GM21717 (cell line): ENCODE data around the gene OR52I2.

Experiments
- ATAC-seq: cut with Tn5 transposase; IDR thresholded peaks from one replicate; pipeline ENCODE4 v1.9.1; 2021; ENCODE audit warnings: mild to moderate bottlenecking, moderate library complexity; ENCODE audit not compliant: unreplicated experiment

Gene OR52I2

DNA sequence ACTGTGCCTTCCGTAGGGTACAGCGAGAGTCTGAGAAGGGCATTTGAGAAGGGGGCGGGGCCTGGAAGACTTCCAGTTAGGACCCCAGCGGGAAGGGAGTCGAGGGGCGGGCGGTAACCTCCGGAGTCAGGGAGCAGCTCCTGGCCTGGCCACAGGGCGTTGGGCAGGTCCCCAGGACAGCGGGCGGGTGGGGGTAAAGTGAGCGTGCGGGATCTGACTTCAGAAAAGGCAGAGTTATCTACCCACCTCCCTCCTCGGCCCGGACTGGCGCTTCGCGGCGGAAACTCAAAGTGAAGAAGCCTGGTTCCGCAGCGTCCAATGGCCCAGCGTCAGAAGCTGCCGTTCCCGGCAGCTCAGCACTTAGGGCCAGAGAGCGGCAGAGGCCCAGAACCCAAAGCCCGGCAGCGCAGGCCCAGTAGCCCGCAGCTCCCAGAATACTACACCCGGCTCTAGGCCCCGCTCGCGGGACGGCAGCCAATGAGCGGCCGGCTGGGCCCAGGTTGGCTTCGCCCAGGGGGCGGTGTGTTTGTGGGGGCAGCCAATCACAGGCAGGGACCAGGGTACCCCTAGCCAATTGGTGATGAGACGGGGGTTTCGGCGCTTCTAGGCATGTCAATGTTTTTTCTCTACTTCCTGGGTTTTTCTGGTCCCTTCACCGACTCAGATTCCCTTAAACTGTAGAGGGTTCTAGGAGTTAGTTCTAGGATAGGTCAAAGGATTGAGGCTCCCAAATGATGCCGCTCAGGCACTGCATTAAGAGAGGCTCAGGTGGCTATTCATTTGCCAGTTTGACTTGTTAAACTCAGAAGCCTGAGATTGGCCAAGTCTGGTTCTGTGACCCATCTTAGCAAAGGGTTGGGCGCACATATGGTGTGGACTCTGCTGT lies 26.5 kb downstream of the OR52I2 start, which contains the start of gene TRIM68:
Gene TRIM68, minus strand, starts transcription at position 451 of the 886 bp plus-strand sequence. CDS start 2,727 bp downstream, outside the sequence.
- ATAC-seq, result peak; percentile 100

DNA sequence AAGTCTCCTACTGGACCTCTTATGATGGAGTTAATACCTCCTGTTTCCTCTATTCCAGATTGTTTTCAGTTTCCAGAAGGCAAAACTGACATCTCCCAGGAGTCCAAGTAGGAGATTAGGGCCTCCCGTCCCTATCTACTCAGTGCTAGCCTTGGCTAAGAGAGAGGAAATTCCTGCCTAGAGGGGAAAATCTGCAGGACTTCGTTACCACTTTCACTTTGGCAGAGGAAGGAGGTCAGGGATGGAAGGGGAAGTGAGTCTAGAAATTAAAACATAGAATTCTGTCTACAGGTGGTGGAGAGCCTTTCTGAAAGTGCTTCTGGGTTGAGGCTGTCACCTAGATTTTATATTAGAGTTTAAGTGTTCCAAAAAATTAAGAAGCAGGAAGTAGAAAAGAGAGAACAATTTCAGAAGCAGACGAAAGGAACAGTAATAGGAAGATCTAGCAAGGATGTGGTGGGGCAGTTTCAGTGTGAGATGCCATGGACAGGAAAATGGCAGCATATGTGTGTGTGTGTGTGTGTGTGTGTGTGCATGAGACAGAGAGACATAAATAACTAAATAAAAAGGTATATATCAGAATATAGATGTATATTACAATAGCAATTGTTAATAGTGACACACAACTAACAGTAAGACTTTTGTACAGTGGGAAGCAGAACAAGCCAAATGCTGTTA lies 28.9 kb downstream of the OR52I2 start:
- ATAC-seq, result no peak

DNA sequence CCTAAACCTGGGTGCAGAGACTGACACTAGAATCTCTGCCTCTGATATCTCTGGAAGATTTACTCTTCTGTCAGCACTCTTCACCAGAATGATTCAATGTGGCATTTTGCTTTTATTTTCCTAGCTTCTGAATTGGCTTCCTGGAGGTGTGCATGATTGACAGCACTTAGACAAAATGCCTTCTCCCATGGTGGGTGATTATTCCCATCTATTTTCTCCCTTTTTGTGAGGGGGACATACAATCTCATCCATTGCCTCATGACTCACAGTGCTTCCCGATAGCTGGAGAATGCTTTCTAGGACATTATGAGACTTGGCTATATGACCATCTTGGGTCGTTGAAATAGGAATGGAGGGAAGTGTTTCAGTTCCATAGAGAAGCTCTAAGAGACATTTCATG lies 30.4 kb downstream of the OR52I2 start:
- no peak for ATAC-seq

DNA sequence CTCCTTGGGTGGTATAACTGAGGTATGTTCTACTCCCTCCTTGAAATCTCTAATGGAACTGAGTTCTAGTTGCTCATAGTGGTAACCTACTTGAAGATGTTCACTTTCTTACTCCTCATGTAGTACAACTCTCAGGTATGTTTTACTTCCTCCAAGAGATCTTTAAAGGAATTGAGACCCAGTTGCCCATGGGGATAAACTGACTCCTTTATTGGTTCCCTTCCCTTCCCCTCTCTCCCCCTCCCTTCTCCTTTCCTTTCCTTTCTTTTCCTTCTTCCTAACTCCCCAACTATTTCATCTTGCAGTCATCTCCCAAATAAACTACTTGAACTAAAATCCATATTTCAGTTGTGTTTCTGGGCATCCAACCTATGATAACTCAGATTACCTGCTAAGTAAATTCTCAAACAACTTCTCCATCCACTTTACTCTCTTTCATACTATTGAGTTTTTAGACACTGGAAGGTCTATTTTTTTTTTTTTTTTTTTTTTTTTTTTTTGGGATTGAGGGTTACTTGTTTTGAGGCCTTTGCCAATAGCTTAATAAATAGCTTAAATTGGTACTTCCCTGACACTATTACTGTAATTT lies 34.4 kb downstream of the OR52I2 start:
- ATAC-seq, result no peak

DNA sequence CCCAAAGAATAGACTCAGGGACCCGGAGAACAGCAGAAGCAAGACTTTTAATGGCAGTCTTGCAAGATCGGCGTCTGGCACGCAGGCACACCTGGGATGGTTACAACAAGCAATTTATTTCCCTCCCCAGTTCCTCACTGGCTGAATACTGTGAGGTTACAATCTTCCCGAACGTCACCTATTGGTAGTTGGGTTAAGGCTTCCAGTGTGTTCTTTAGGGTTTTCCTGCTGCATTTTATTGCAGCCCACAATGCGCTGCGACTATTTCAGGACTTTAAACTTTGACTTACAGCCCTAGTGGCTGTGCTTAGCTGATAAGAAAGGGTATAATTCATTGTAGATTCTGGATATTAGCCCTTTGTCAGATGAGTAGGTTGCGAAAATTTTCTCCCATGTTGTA lies 38.0 kb downstream of the OR52I2 start:
- no peak for ATAC-seq

DNA sequence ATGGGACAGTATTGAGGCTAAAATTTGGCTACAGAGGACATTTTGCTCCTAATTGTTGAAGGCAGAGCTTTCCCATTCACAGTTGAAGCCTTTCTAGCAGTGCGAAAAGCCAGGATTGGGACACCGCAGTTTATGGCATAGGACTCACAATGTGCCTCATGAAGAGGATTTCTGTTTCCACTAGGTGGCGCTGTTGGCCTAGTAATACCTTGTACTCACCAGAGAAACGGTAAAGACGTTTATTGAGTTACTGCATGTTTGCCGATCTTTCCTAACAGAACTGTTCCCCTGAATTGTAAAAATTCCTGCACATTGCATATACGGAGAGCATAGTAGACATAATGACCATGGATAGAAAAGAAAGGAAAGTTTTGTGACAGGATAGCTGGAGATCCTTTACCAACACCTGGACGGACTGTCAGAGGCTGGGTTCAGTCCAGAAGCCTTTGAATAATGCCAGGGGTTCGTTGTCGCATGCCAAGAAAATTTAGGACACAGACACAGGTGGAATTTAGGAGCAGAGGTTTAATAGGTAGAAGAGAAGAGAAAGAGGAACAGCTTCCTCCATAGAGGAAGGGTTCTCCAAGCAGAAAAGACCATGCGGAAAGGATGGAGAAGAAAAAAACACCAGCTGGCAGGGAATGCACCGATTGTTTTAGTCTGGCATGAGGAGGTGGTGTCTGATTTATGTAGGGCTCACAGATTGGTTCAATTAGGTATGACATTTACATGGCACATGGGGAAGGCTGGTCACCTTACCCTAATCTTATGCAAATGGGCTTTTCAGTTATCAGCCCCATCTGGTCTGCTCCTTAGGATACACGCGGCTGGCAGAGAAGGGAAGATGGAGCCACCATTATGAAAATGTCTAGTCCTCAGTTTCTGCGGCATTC lies 44.9 kb downstream of the OR52I2 start:
- peak; percentile 61 for ATAC-seq

DNA sequence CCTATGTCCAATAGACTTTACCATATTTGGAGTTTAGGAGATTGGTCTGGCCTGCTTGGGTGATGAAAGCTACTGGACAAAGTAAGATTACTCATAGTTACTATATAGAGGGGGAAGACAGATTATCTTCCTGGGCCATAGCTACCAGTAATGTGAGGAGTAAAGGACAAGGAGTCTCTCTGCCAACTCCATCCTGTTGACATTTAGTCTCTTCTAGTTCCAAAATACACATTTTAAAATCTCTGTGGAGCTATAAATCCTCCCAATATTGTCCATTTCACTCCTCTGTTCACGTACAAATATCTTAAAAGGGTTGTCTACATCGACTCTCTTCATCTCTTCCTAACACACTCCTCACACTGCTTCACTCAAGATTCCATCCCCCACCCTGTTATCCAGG lies 54.6 kb downstream of the OR52I2 start:
- ATAC-seq, result no peak

DNA sequence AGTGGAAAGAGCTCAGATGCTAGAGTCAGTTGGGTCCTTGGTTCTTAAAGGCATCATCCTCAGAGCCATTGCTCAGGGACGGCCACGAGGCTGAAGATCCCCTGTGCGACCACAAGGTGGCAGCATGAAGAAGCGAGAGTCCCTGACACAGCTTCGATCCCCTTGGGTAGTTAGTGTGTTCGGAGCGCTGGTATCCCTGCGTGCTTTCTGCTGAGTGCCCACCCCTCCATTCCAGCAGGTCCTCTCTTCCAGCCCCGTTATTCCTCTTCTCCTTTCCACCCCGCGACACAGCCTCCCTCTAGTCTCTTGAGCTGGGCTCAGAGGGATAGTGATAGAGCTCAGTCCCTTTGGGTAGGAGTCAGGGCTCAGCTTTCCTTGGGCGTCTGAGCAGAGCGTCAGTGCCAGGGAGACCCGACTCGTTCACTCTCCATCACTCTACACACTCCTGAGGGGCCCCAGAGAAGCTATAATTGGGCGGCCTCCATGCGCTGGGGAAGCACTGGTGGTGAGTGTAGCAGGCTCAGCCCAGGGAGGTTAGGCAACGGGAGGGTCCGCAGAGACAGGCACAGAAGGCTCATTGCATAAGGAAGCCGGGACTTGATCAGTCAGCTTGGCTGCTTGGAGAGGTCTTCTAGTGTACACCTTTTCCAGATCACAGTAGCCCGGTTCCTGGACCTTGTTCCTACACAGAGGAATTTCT lies 55.6 kb downstream of the OR52I2 start, which contains the start of gene OR51D1:
Gene OR51D1, plus strand, starts transcription at position 516 of the 700 bp plus-strand sequence. CDS start 2,314 bp downstream, outside the sequence.
- peak; percentile 85 for ATAC-seq

DNA sequence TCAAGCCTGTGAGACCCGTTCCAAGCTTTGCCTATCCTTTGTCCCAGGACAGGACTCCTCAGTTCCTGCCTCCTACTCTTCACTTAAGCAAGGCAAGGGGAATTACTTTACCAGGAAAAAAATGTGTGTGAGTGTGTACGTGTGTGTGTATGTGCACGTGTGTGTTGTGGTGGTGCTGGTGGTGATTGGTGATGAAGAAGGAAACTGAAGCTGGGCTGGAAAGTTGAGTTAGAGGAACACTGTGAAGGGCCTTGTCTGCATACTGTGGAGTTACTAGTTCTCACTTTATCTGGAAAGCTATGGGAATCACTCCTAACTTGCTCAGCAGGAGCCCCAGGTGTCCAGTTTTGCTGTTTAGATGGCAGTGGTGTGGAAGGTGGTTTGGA lies 56.1 kb downstream of the OR52I2 start:
- no peak for ATAC-seq

DNA sequence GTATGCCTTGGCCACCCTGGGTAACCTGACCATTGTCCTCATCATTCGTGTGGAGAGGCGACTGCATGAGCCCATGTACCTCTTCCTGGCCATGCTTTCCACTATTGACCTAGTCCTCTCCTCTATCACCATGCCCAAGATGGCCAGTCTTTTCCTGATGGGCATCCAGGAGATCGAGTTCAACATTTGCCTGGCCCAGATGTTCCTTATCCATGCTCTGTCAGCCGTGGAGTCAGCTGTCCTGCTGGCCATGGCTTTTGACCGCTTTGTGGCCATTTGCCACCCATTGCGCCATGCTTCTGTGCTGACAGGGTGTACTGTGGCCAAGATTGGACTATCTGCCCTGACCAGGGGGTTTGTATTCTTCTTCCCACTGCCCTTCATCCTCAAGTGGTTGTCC lies 58.4 kb downstream of the OR52I2 start:
- no peak for ATAC-seq

DNA sequence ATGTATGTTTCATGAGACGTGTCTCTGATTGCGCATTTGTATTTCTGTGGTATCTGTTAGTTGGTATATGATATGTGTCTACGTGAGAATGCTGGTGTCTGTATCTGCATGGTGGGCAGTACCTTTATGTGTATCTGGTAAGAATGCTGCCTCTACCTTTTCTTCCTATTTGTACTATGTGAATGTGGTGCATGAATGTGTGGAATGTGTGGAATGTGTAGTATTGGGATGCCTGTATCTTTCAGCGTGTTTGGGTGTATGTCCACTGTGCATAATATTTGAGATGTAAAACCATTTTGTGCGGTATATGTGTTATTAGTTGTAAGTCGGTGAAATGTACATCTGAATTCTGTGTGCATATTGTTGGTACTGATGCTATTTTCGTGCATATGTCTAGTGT lies 60.0 kb downstream of the OR52I2 start:
- no peak for ATAC-seq

DNA sequence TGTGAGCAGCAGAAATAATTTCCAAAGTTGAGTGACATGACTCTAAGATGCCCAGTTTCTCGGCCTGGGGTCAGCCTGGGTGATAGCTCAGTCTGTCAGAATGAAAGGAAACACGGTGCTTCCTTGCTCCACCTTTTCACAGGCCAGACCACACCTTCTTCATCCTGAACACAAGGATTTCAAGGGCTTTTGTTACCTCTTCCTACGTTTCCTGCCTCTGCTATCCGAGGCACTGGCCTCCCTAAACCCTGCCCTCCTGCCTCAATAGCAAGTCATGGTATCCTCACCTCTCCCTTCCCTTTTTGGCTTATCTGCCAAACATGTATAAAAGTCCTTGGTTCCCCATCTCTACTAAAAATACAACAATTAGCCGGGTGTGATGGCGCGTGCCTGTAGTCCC lies 60.5 kb downstream of the OR52I2 start:
- ATAC-seq, result no peak
